GM12878 (cell line): Measurements from ENCODE around the gene GPR18. TPM values are rescaled to one million over a fixed set of nuclear protein-coding genes. Genes with fewer than 3 reads are reported as not detected.

Source experiments
- ATAC-seq: fragments of 200-7000 bp; cut with Tn5 transposase; 3 replicates; pipeline ENCODE4 v1.9.1; 2020; ENCODE audit warnings: mild to moderate bottlenecking, moderate library complexity
- BruUV-seq: library from RNA; stranded (reverse); fragments of 400-500 nt; replicated peaks from 2 replicates; lab custom pipeline; 2021; lab: Mats Ljungman, UMichigan
- CTCF ChIA-PET: fragments of 300-600 bp; sonication (Branson Sonifier 250); formaldehyde crosslinking; extraction: SDS; loops from one replicate; lab custom pipeline; 2021; ENCODE audit warnings: inconsistent platforms; lab: Yijun Ruan, JAX
- POLR2A ChIA-PET: fragments of 350-600 bp; formaldehyde crosslinking; extraction: SDS; loops from one replicate; lab custom pipeline; 2021; ENCODE audit warnings: inconsistent platforms; lab: Charles Lee
- RAD21 ChIA-PET: fragments of 300-600 bp; sonication (Branson Sonifier 250); formaldehyde crosslinking; loops from one replicate; lab custom pipeline; 2023; ENCODE audit warnings: antibody characterized with exemption; ENCODE audit not compliant: unreplicated experiment; lab: Charles Lee
- SMC1A ChIA-PET: fragments of 300-600 bp; sonication (Branson Sonifier 250); formaldehyde crosslinking; loops from one replicate; lab custom pipeline; 2023; ENCODE audit not compliant: unreplicated experiment, uncharacterized antibody; lab: Charles Lee
- DNase-seq: peaks from one replicate; pipeline ENCODE4 v3.0.0-alpha.2; 2011; ENCODE audit warnings: low read depth, low spot score
- FAIRE-seq: peaks from 3 replicates; lab custom pipeline; 2011; peaks lifted over from hg19 to GRCh38; lab: Jason Lieb, UNC
- H2AFZ ChIP-seq: 2 replicates; pipeline ENCODE4 v1.6.0; 2011; ENCODE audit warnings: low read depth, low read length, control low read depth; ENCODE audit not compliant: control insufficient read depth
- H3K27ac ChIP-seq: 2 replicates; pipeline ENCODE4 v1.5.1; 2011; ENCODE audit warnings: control low read depth; ENCODE audit not compliant: control insufficient read depth, insufficient read depth
- H3K27me3 ChIP-seq, 2 experiments: replicated peaks in 1 of 2; 2 replicates each; pipeline versions ENCODE4 v1.6.0 to v1.6.1; 2011; ENCODE audit warnings: low read length in 1 of 2; ENCODE audit not compliant: control insufficient read depth in 2 of 2, insufficient read depth in 2 of 2
- H3K36me3 ChIP-seq, 2 experiments: 2 replicates each; pipeline ENCODE4 v1.5.1; 2011; ENCODE audit warnings: low read length in 1 of 2; ENCODE audit not compliant: control insufficient read depth in 2 of 2, insufficient read depth in 2 of 2
- H3K4me1 ChIP-seq: 2 replicates; pipeline ENCODE4 v1.6.1; 2011; ENCODE audit warnings: mild to moderate bottlenecking, low read length, moderate library complexity, mixed read lengths; ENCODE audit not compliant: control insufficient read depth, insufficient read depth
- H3K4me2 ChIP-seq: 2 replicates; pipeline ENCODE4 v1.6.0; 2011; ENCODE audit warnings: control low read depth; ENCODE audit not compliant: control insufficient read depth, insufficient read depth
- H3K4me3 ChIP-seq: fragments of 200-600 bp; sonication (generic); 2 replicates; pipeline ENCODE4 v1.5.1; 2016
- H3K79me2 ChIP-seq: 2 replicates; pipeline ENCODE4 v1.6.0; 2011; ENCODE audit warnings: low read length; ENCODE audit not compliant: control insufficient read depth, insufficient read depth
- H3K9ac ChIP-seq: 2 replicates; pipeline ENCODE4 v1.8.0; 2011; ENCODE audit warnings: low read length, control low read depth, mixed read lengths; ENCODE audit not compliant: control insufficient read depth, insufficient read depth
- H3K9me3 ChIP-seq: replicated peaks from 3 replicates; pipeline ENCODE4 v1.5.1; 2011; ENCODE audit warnings: mild to moderate bottlenecking, low read length; ENCODE audit not compliant: control insufficient read depth, insufficient read depth
- H4K20me1 ChIP-seq: 2 replicates; pipeline ENCODE4 v1.6.0; 2011; ENCODE audit not compliant: control insufficient read depth, insufficient read depth
- CBX5 ChIP-seq: sonication (generic); IDR thresholded peaks from 2 replicates; pipeline ENCODE4 v1.6.1; 2016; ENCODE audit warnings: low read depth, moderate library complexity, mild to moderate bottlenecking, inconsistent platforms
- EZH2 ChIP-seq: IDR thresholded peaks from 2 replicates; pipeline ENCODE4 v1.6.1; 2012; ENCODE audit warnings: low read depth, mild to moderate bottlenecking, control low read depth, inconsistent platforms, low read length, borderline replicate concordance; ENCODE audit not compliant: control insufficient read depth
- FOXM1 ChIP-seq: IDR thresholded peaks from 2 replicates; pipeline ENCODE4 v1.6.1; 2012; ENCODE audit warnings: low read depth, mild to moderate bottlenecking, inconsistent platforms, low read length, moderate library complexity
- GABPA ChIP-seq: IDR thresholded peaks from 2 replicates; pipeline ENCODE4 v1.6.1; 2014; ENCODE audit warnings: antibody characterized with exemption, low read depth, mild to moderate bottlenecking, inconsistent platforms
- NR2C2 ChIP-seq: IDR thresholded peaks from 2 replicates; pipeline ENCODE4 v1.6.1; 2011; ENCODE audit warnings: borderline replicate concordance, low read depth; ENCODE audit not compliant: control insufficient read depth, insufficient read length
- NRF1 ChIP-seq: conservative IDR thresholded peaks from 2 replicates; pipeline ENCODE4 v1.6.1; 2011; ENCODE audit warnings: mild to moderate bottlenecking, low read depth, low read length, improper control_type of control experiment
- PAX8 ChIP-seq: fragments of 450-650 bp; IDR thresholded peaks from 2 replicates; pipeline ENCODE4 v1.6.1; 2017; ENCODE audit warnings: mild to moderate bottlenecking, moderate library complexity
- POLR2AphosphoS2 ChIP-seq: IDR thresholded peaks from 2 replicates; pipeline ENCODE4 v1.6.1; 2011; ENCODE audit warnings: low read depth, mild to moderate bottlenecking, low read length, improper control_type of control experiment, moderate library complexity
- SMAD5 ChIP-seq: IDR thresholded peaks from 2 replicates; pipeline ENCODE4 v1.6.1; 2016; ENCODE audit warnings: antibody characterized with exemption, low read depth
- TARDBP ChIP-seq: IDR thresholded peaks from 2 replicates; pipeline ENCODE4 v1.6.1; 2016; ENCODE audit warnings: borderline replicate concordance
- YBX1 ChIP-seq: fragments of 450-650 bp; IDR thresholded peaks from 2 replicates; pipeline ENCODE4 v1.6.1; 2016; ENCODE audit warnings: antibody characterized with exemption
- ZNF274 ChIP-seq: IDR thresholded peaks from one replicate; pipeline ENCODE4 v1.8.0; 2011; ENCODE audit not compliant: insufficient read length, insufficient read depth
- WGBS: methylation state at CpG from one replicate; pipeline ENCODE4 v1.1.6; 2016; ENCODE audit warnings: low lambda C conversion rate; ENCODE audit not compliant: insufficient replicate concordance, insufficient coverage; ENCODE audit errors: missing lambda C conversion rate; 5-methylcytosine and 5-hydroxymethylcytosine counted together
- in situ Hi-C: fragments of 300-500 bp; cut with MboI; formaldehyde crosslinking; loops from 9 replicates; pipeline ENCODE4 v1.14.3; 2018; ENCODE audit warnings: mixed read lengths
- intact Hi-C: fragments of 100-400 bp; cut with micrococcal nuclease; formaldehyde crosslinking; loops from one replicate; pipeline ENCODE4 v1.14.2; 2022; ENCODE audit not compliant: unreplicated experiment
- polyA plus RNA-seq, 11 experiments: library from polyadenylated mRNA; depleted of rRNA in 4 of 11; unstranded in 6 of 11; stranded (reverse) in 5 of 11; fragments of >200 nt; fragmentation: Nextera tagmentation in 4 of 11; fragmentation: Illumina TruSeq in 1 of 11; extraction: Ambion mirVana in 4 of 11; extraction: Trizol in 1 of 11; gene quantifications; 1 replicate in 1 of 11; 2 replicates in 10 of 11; pipeline versions ENCODE4 v1.2.1 to v1.2.3, GENCODE V29; 2011 to 2016; ENCODE audit warnings: inconsistent platforms in 2 of 11, missing spikeins in 2 of 11, low read depth in 1 of 11
- total RNA-seq, 4 experiments: library from RNA; depleted of rRNA in 3 of 4; stranded (reverse); fragments of >200 nt in 3 of 4; fragmentation: Illumina TruSeq in 1 of 4; extraction: Trizol in 1 of 4; gene quantifications; 2 replicates each; pipeline versions ENCODE4 v1.2.1 to v1.2.3, GENCODE V29; 2013 to 2021
- TF ChIP-seq, protein P1 (sequence below), 3 experiments: IDR thresholded peaks in 2 of 3; conservative IDR thresholded peaks in 1 of 3; 2 replicates each; pipeline ENCODE4 v1.5.1; 2011; ENCODE audit warnings: low read depth in 3 of 3, low read length in 3 of 3, mild to moderate bottlenecking in 3 of 3, control low read depth in 2 of 3, moderate library complexity in 2 of 3, inconsistent platforms in 1 of 3, mixed read lengths in 1 of 3; ENCODE audit not compliant: control insufficient read depth in 2 of 3, insufficient read depth in 1 of 3; ENCODE audit errors: extremely low read depth in 1 of 3
- TF ChIP-seq, protein P2 (sequence below): IDR thresholded peaks from 2 replicates; pipeline ENCODE4 v1.6.1; 2012; ENCODE audit warnings: low read depth, low read length, improper control_type of control experiment
- TF ChIP-seq, protein P3 (sequence below): IDR thresholded peaks from 2 replicates; pipeline ENCODE4 v1.6.1; 2011; ENCODE audit warnings: mild to moderate bottlenecking, low read depth, low read length, moderate library complexity; ENCODE audit not compliant: insufficient replicate concordance

Gene GPR18
- total and polyA plus RNA-seq, 10 of the 15 experiments (the other 5 are each of a cell fraction or from before 2014, with no cell fraction given) = 3.3 to 12.9 (median 5.2) TPM

DNA sequence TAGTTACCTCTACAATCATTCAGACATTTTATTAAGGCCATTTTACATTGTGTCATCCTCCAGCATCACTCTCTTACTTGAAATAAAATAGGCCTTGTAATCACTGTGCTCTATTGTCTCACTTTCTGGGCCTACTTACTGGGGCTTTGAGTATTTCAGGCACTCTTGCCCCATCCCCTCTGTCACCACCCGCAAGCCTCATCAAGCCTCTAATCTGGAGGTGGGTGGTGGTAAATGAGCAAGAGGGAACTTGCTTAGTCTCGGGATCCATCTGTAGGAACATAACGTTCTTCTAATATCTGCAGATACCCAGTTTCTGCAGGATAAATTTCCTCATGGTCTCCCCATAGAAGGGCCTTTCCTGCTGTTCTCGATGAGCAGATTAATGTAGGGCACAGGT is 19.4 kb upstream of the GPR18 start:
- SMC1A ChIA-PET = interaction anchor here (1.0 to 8.5 kb wide), 7 partner anchors 7 to 110 kb away, joined by 3 to 132 read pairs (median 9); no protein-coding TSS in a partner anchor
- H3K79me2 ChIP-seq = peaks cover 12% of the 10 kb centered on the region
- in situ Hi-C loops (no loop called here), intact Hi-C loops (no loop called here)
- H2AFZ ChIP-seq = no peak overlapping the region
- FAIRE-seq (no peak), ATAC-seq (no peak), DNase-seq (no peak)
- WGBS = 98% methylated on average over 4 of the region's 4 CpGs
- POLR2A ChIA-PET = no interaction called here
- BruUV-seq = no TSS peak
- CTCF ChIA-PET = interaction anchor here (1.0 to 2.0 kb wide), 2 partner anchors 8 to 12 kb away, joined by 5 to 14 read pairs; no protein-coding TSS in a partner anchor
- H3K9me3 ChIP-seq = peaks cover 5% of the 10 kb centered on the region; the same call in 1 of the 3 replicates
- no peaks in the 10 kb centered on the region; a peak in 2 of 4 replicates for H3K36me3 ChIP-seq
- H3K27me3 ChIP-seq = no peaks in the 10 kb centered on the region
- H4K20me1 ChIP-seq = no peaks in the 10 kb centered on the region
- H3K9ac ChIP-seq = no peak overlapping the region
- TF ChIP-seq, protein P1, sequence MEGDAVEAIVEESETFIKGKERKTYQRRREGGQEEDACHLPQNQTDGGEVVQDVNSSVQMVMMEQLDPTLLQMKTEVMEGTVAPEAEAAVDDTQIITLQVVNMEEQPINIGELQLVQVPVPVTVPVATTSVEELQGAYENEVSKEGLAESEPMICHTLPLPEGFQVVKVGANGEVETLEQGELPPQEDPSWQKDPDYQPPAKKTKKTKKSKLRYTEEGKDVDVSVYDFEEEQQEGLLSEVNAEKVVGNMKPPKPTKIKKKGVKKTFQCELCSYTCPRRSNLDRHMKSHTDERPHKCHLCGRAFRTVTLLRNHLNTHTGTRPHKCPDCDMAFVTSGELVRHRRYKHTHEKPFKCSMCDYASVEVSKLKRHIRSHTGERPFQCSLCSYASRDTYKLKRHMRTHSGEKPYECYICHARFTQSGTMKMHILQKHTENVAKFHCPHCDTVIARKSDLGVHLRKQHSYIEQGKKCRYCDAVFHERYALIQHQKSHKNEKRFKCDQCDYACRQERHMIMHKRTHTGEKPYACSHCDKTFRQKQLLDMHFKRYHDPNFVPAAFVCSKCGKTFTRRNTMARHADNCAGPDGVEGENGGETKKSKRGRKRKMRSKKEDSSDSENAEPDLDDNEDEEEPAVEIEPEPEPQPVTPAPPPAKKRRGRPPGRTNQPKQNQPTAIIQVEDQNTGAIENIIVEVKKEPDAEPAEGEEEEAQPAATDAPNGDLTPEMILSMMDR (IDR thresholded peaks at IDR 0.05 in 2 of 3, conservative IDR thresholded peaks at IDR 0.05 in 1 of 3; ENCODE audit: control insufficient read depth in 2 of 3, extremely low read depth in 1 of 3, insufficient read depth in 1 of 3, low read depth in 3 of 3, low read length in 3 of 3) = no peak
- TF ChIP-seq YBX1 (no peak), TARDBP (no peak), ZNF274 (no peak), POLR2AphosphoS2 (no peak), GABPA (no peak), PAX8 (no peak), FOXM1 (no peak), CBX5 (no peak), EZH2 (no peak), SMAD5 (no peak), NR2C2 (no peak), NRF1 (no peak)
- TF ChIP-seq, protein P2, sequence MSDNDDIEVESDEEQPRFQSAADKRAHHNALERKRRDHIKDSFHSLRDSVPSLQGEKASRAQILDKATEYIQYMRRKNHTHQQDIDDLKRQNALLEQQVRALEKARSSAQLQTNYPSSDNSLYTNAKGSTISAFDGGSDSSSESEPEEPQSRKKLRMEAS = no peak
- TF ChIP-seq, protein P3, sequence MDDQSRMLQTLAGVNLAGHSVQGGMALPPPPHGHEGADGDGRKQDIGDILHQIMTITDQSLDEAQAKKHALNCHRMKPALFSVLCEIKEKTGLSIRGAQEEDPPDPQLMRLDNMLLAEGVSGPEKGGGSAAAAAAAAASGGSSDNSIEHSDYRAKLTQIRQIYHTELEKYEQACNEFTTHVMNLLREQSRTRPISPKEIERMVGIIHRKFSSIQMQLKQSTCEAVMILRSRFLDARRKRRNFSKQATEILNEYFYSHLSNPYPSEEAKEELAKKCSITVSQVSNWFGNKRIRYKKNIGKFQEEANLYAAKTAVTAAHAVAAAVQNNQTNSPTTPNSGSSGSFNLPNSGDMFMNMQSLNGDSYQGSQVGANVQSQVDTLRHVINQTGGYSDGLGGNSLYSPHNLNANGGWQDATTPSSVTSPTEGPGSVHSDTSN = no peak
- H3K4me2 ChIP-seq = no peak overlapping the region
- peaks cover 40% of the 10 kb centered on the region for H3K4me1 ChIP-seq
- RAD21 ChIA-PET = interaction anchor here (0.7 kb wide), 1 partner anchor 8 kb away, joined by 5 read pairs; no protein-coding TSS in a partner anchor
- H3K27ac ChIP-seq = no peak overlapping the region
- H3K4me3 ChIP-seq = no peak overlapping the region
